Activated naive CD8-positive, alpha-beta T cell treated with anti-CD3 and anti-CD28 coated beads, Interleukin-2, amount 50 U/mL, for 24 hours (primary cell): ENCODE data around the gene GCNT2.
"Not testable (repeated sequence)": the region's sequence is repeated elsewhere in the genome, so short reads cannot be mapped to it uniquely, and the experiment has no call there.

ENCODE experiments used
- ATAC-seq: fragments of 150-1000 bp; cut with Tn5 transposase; one replicate; pipeline ENCODE4 v1.10.0; 2021
- DNase-seq: peaks from one replicate; pipeline ENCODE4 v3.0.0; 2021
- H3K27ac Mint-ChIP-seq: one replicate; pipeline ENCODE4 v1.8.0; 2021; ENCODE audit warnings: mild to moderate bottlenecking, mixed read lengths
- H3K27me3 Mint-ChIP-seq: one replicate; pipeline ENCODE4 v1.8.0; 2021; ENCODE audit warnings: mixed read lengths
- H3K36me3 Mint-ChIP-seq: one replicate; pipeline ENCODE4 v1.8.0; 2021; ENCODE audit warnings: low read depth, mixed read lengths
- H3K4me1 Mint-ChIP-seq: one replicate; pipeline ENCODE4 v1.8.0; 2021; ENCODE audit warnings: mixed read lengths
- H3K4me3 Mint-ChIP-seq: one replicate; pipeline ENCODE4 v1.8.0; 2021; ENCODE audit warnings: mild to moderate bottlenecking, moderate library complexity, mixed read lengths
- H3K9me3 Mint-ChIP-seq: one replicate; pipeline ENCODE4 v1.8.0; 2021; ENCODE audit warnings: mixed read lengths

GCNT2 gene

DNA sequence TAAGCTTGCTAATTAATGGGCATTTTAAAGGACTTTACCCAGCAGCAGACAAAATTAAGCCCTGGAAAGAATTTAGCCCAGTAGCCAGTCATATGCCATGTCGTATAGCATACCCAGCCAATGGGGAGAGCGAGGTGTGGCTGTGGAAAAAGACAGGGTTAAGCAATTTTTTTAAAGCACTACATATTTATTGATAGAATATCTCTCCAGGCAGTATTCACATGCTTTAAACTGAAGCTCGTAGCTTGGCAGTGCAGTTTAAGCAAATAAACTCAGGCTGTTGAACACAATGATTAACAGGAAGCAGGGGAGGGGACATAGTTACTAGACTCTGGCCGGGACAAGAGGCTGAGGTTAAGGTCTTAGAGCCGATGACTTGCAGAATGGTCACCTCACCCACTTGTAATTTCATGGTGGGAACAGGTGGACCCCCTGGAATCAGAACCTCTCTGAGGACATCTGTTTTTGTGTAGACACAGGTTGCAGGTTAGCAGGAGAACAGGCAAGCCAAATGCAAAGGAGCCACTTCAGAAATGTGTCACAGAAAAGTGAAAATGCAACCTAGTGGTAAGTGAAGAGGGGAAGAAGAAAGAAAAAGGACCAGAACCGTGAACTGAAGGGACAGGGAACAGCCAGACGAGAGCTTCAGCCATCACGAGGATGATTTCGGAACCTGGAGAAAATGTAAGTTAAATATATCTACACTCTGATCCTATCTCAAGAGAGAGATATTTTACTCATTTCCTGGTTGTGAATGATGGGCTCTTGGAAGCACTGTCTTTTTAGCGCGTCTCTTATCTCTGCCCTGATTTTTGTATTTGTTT is 7.2 kb downstream of the GCNT2 start:
- ATAC-seq = peak; percentile 74
- Mint-ChIP-seq H3K9me3 (no peaks in the 10 kb centered on the region), H3K27ac (peak overlapping the region; percentile 80), H3K4me1 (peaks cover 67% of the 10 kb centered on the region), H3K27me3 (peaks cover 6% of the 10 kb centered on the region), H3K4me3 (peak overlapping the region; percentile 83), H3K36me3 (no peaks in the 10 kb centered on the region)
- no peak for DNase-seq

DNA sequence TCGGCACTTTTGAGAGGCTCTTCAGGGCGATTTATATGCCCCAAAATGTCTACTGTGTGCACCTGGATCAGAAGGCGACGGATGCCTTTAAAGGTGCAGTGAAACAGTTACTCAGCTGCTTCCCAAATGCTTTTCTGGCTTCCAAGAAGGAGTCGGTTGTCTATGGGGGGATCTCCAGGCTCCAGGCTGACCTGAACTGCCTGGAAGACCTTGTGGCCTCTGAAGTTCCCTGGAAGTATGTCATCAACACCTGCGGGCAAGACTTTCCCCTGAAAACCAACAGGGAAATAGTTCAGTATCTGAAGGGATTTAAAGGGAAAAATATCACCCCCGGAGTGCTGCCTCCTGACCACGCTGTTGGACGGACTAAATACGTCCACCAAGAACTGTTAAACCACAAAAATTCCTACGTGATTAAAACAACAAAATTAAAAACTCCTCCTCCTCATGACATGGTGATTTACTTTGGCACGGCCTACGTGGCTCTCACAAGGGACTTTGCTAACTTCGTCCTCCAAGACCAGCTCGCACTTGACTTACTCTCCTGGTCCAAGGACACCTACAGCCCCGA is 8.2 kb downstream of the GCNT2 start:
- Mint-ChIP-seq H3K9me3 (no peaks in the 10 kb centered on the region), H3K36me3 (no peaks in the 10 kb centered on the region), H3K4me1 (peaks cover 74% of the 10 kb centered on the region), H3K27ac (peak overlapping the region; percentile 80), H3K4me3 (peak overlapping the region; percentile 83), H3K27me3 (peaks cover 4% of the 10 kb centered on the region)
- no peak for ATAC-seq
- DNase-seq = no peak

DNA sequence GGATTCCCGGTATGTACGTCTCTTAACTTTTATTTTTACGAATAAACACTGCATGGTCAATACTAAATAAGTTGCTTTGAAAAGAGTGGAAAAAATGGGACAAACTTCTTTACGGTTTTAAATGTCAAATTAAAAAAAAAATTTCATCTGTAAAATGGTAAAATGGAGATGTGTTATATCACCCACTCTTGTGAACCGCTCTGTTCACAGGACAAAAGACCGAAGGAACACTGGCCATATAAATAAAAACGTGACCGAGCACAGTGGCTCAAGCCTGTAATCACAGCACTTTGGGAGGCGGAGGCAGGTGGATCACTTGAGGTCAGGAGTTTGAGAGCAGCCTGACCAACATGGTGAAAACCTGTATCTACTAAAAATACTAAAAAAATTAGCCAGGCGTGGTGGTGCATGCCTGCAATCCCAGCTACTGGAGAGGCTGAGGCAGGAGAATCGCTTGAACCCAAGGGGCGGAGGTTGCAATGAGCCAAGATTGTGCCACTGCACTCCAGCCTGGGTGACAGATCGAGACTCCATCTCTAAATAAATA is 8.8 kb downstream of the GCNT2 start:
- peak overlapping the region; percentile 80 for H3K27ac Mint-ChIP-seq
- not testable (repeated sequence) for H3K27me3 Mint-ChIP-seq, DNase-seq, ATAC-seq, H3K36me3 Mint-ChIP-seq, H3K9me3 Mint-ChIP-seq
- H3K4me3 Mint-ChIP-seq = peak overlapping the region; percentile 83
- peaks cover 72% of the 10 kb centered on the region for H3K4me1 Mint-ChIP-seq

DNA sequence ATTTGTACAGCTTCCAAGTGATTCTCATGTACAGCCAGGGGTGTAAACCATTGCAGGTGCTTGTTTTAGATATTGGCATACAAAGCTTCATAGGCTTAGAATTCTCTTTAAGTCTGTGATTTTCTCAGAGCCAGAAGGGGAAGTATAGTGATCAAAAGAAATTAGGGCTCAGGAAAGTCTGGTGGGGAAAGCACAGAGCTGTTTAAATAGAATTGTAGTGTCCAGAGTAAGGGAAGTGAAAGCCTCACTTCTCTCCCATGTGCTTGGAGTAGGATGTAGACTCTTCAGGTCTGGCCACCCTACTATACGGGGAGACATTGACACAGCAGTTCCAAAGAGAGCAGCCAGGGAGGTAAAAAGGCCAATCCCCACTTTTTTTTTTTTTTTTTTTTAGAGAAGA is 10.4 kb downstream of the GCNT2 start:
- no peak for ATAC-seq

DNA sequence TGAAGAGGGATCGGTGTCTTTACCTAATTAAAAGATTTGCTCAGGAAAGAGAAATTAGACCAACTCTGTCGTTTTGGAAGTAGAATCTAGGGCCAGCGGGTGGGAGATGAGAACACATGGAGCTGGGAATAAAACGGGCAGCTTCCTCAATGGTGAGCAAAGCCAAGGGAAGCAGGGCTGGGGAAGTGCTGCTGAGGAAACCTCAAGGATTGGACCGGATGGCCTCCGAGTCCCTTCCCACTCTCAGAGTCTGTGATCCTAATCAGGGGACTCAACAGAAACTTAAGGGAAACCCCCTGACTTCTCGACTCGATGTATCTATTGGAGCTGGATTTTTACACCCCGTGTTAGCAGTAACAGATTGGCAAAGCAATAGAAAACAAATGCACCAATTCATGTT is 10.8 kb downstream of the GCNT2 start:
- peak overlapping the region; percentile 69 for H3K27ac Mint-ChIP-seq
- H3K36me3 Mint-ChIP-seq = no peaks in the 10 kb centered on the region
- peak overlapping the region; percentile 67 for H3K4me3 Mint-ChIP-seq
- H3K9me3 Mint-ChIP-seq = no peaks in the 10 kb centered on the region
- H3K27me3 Mint-ChIP-seq = no peaks in the 10 kb centered on the region
- no peak for DNase-seq
- H3K4me1 Mint-ChIP-seq = peaks cover 67% of the 10 kb centered on the region
- no peak for ATAC-seq

More for the DNA sequence above, 10.4 kb downstream of the GCNT2 start:
- H3K4me1 Mint-ChIP-seq = peaks cover 68% of the 10 kb centered on the region
- no peak for DNase-seq
- H3K27ac Mint-ChIP-seq = peak overlapping the region; percentile 33
- H3K4me3 Mint-ChIP-seq = peak overlapping the region; percentile 67
- H3K36me3 Mint-ChIP-seq = no peaks in the 10 kb centered on the region
- no peaks in the 10 kb centered on the region for H3K9me3 Mint-ChIP-seq
- H3K27me3 Mint-ChIP-seq = no peaks in the 10 kb centered on the region

DNA sequence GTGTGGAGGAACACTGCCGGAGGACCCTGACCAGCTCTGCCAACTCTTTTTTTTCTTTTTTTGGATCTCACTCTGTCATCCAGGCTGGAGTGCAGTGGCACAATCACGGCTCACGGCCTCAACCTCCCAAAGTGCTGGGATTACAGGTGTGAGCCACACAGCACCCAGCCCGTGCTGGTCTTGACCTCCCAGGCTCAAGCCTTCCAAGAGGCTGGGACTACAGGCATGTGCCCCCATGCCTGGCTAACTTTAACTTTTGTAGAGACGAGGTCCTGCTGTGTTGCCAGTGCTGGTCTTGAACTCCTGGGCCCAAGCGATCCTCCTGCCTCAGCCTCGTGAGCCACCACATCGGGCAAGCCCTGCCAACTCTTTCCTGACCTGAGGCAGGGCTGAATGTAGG is 11.2 kb downstream of the GCNT2 start:
- ATAC-seq (no peak), DNase-seq (no peak)
- Mint-ChIP-seq H3K36me3 (no peaks in the 10 kb centered on the region), H3K4me1 (peaks cover 69% of the 10 kb centered on the region), H3K27me3 (no peaks in the 10 kb centered on the region), H3K9me3 (no peaks in the 10 kb centered on the region), H3K4me3 (peak overlapping the region; percentile 67), H3K27ac (peak overlapping the region; percentile 69)

DNA sequence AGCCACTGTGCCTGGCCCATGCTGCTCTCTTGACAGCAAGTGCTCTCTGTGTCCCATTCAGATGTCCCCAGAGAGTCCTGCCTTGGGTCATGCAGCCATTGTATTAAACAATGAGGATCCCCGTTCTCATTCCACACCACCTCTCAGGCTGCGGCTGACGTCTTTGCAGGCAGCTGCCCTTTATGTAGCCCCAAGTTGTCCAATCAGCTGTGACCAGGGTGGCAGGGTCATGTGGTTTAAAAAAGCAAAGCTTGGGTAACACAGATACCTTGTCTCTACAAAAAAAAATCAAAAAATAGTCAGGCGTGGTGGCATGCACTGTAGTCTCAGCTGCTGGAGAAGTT is 13.2 kb downstream of the GCNT2 start:
- ATAC-seq (no peak), DNase-seq (no peak)
- no peaks in the 10 kb centered on the region for H3K36me3 Mint-ChIP-seq
- no peak overlapping the region for H3K27ac Mint-ChIP-seq
- H3K27me3 Mint-ChIP-seq = no peaks in the 10 kb centered on the region
- H3K9me3 Mint-ChIP-seq = no peaks in the 10 kb centered on the region
- no peak overlapping the region for H3K4me3 Mint-ChIP-seq
- H3K4me1 Mint-ChIP-seq = peaks cover 52% of the 10 kb centered on the region

DNA sequence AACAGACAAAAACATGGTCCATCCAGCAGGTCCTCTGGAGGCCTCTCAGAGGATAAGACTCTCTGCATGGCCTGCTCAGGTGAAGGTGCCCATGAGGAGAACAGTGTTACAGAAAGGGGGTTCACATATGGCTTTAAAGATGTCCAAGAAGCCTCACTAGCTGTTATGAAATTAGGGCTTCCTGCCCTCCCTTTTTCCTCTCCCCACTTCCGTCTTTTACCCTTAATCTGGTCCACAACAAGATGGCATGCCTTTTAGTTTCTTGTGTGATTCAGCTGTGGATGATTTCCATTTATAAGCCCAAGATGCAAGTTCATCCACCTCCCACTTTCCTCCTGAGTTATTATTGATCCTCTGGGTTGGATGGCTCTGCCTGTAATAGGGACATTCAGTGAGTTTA is 14.0 kb downstream of the GCNT2 start:
- Mint-ChIP-seq H3K4me3 (no peak overlapping the region), H3K9me3 (no peaks in the 10 kb centered on the region), H3K4me1 (peaks cover 47% of the 10 kb centered on the region), H3K27me3 (no peaks in the 10 kb centered on the region), H3K36me3 (no peaks in the 10 kb centered on the region), H3K27ac (no peak overlapping the region)
- ATAC-seq (no peak), DNase-seq (no peak)

DNA sequence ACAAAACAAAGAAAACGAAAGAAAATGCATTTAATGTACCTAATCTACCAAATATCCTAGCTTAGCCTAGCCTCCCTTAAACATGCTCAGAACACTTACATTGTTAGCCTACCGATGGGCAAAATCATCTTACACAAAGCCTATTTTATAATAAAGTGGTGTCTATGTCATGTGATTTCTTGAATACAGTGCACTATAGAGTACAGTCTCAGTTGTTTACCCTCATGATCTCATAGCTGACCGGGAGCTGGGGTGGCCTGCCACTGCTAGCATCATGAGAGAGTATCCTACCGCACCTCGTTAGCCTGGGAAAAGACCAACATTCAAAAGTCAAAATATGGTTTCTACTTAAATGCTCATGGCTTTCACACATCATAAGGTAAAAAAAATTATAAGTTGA is 16.6 kb downstream of the GCNT2 start:
- Mint-ChIP-seq H3K27me3 (no peaks in the 10 kb centered on the region), H3K27ac (no peak overlapping the region), H3K4me1 (peaks cover 32% of the 10 kb centered on the region), H3K4me3 (no peak overlapping the region), H3K36me3 (no peaks in the 10 kb centered on the region), H3K9me3 (peaks cover 4% of the 10 kb centered on the region)
- DNase-seq (no peak), ATAC-seq (no peak)

DNA sequence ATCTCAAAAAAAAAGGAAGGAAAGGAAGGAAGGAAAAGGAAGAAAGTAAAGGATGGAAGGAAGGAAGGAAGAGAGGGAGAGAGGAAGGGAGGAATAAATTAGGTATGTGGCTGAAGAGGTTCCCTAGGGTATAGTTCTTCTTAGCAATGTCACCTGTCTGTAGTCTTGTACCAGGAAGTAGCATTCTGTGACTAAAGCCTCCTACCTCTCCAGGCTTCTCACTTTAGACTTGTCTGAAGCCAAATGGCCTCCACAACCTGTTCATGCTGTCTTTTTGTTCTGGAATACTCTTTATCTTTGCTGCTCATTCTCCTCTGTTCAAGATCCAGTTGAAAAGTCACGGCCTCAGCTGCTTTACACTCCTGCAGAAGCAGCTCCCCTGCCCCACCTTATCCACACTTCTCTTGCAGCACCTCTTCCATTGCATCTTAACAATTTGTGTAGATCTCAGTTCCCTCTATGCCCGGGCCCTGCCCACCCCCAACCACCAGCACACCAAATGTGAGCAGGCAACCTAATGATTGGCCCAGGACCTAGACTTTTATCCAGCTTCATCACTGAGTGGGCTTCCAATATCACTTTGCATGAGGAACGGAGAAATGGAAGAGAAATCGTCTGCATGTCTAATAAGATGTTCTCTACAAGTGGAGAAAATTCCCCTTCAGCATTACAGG is 19.1 kb downstream of the GCNT2 start:
- no peak for ATAC-seq

DNA sequence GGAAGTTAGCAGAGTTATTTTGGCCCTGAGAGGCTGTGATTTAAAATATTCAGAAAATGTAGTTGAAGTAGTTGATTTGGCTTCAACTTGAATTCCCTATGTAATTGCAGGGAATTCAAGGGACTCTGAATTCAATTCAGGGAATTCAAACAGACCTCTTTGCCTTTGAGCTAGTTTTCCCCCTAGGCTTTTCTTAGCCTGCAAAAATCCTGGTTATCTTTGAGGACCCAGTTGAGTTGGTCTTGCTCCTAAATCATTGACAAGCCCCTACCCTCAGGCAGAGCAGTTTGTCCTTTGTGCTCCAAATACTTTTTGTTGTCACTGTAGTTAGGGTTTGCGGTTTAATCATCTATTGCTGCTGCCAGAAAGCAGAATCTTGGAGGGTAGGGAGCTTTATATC is 20.4 kb downstream of the GCNT2 start:
- Mint-ChIP-seq H3K4me3 (no peak overlapping the region), H3K9me3 (peaks cover 4% of the 10 kb centered on the region), H3K4me1 (peaks cover 14% of the 10 kb centered on the region), H3K36me3 (no peaks in the 10 kb centered on the region), H3K27ac (no peak overlapping the region), H3K27me3 (no peaks in the 10 kb centered on the region)
- no peak for DNase-seq
- no peak for ATAC-seq

More for the DNA sequence above, 19.1 kb downstream of the GCNT2 start:
- H3K9me3 Mint-ChIP-seq = peaks cover 4% of the 10 kb centered on the region
- H3K27ac Mint-ChIP-seq = no peak overlapping the region
- no peak for DNase-seq
- no peaks in the 10 kb centered on the region for H3K36me3 Mint-ChIP-seq
- H3K4me3 Mint-ChIP-seq = no peak overlapping the region
- H3K4me1 Mint-ChIP-seq = peaks cover 15% of the 10 kb centered on the region
- H3K27me3 Mint-ChIP-seq = no peaks in the 10 kb centered on the region

DNA sequence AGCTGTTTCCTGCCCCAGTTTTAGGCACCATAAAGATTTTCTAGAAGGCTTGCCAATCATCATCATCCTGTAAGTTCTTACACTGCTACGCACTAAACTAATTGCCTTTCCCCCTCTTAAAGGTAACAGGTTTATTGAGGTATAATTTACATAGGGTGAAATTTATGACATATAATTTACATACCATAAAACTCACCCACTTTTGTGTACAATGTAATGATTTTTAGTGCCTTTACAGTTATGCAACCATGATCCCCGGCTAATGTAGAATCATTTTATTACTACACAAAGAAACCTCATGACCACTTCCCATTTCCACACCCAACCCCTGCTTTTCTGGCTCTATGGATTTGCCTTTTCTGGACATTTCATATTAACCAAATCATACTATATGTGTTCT is 21.1 kb downstream of the GCNT2 start:
- ATAC-seq = no peak
- Mint-ChIP-seq H3K27ac (no peak overlapping the region), H3K9me3 (peaks cover 4% of the 10 kb centered on the region), H3K4me3 (no peak overlapping the region), H3K27me3 (no peaks in the 10 kb centered on the region), H3K36me3 (no peaks in the 10 kb centered on the region), H3K4me1 (peaks cover 13% of the 10 kb centered on the region)
- DNase-seq = no peak

DNA sequence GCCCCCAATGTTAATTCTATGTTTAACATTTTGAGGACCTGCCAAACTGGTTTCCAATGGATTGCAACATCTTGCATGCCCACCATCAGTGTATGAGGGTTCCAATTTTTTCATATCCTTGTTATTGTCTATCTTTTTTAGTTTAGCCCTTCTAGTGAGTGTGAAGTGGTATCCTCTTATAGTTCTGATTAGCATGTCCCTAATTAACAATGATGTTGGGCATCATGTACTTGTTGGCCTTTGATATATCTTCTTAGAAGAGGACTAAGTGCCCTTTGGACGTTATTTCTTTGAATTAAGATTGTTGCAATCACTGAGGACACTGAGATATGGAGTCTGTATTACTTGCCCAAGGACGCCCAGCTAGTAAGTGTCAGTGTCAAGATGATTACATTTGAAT is 22.3 kb downstream of the GCNT2 start:
- H3K27me3 Mint-ChIP-seq = no peaks in the 10 kb centered on the region
- no peak for ATAC-seq
- no peak overlapping the region for H3K27ac Mint-ChIP-seq
- peaks cover 4% of the 10 kb centered on the region for H3K9me3 Mint-ChIP-seq
- DNase-seq = no peak
- H3K4me3 Mint-ChIP-seq = no peak overlapping the region
- peaks cover 13% of the 10 kb centered on the region for H3K4me1 Mint-ChIP-seq
- no peaks in the 10 kb centered on the region for H3K36me3 Mint-ChIP-seq

DNA sequence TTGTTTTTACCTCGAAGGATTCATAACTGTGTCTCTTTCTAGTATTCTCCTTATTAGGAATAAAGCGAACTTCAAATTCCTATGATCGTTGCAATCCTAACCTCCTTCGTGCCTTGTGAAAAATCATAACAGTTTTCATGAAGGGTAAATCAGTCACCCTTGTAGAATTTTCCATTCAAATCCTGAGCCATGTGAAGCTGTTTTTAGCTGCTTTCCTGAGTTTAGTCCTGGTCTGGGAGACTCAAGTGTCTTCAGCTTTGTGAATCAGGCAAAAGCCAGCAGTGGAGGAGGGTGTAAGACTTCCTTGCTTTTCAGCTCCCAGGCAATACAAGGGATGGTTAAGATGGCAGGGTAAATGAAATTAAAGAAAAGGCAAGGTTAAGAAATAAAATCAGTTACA is 24.3 kb downstream of the GCNT2 start:
- Mint-ChIP-seq H3K9me3 (peaks cover 4% of the 10 kb centered on the region), H3K27me3 (no peaks in the 10 kb centered on the region), H3K4me3 (no peak overlapping the region), H3K4me1 (peaks cover 8% of the 10 kb centered on the region), H3K27ac (no peak overlapping the region), H3K36me3 (no peaks in the 10 kb centered on the region)
- DNase-seq (no peak), ATAC-seq (no peak)

DNA sequence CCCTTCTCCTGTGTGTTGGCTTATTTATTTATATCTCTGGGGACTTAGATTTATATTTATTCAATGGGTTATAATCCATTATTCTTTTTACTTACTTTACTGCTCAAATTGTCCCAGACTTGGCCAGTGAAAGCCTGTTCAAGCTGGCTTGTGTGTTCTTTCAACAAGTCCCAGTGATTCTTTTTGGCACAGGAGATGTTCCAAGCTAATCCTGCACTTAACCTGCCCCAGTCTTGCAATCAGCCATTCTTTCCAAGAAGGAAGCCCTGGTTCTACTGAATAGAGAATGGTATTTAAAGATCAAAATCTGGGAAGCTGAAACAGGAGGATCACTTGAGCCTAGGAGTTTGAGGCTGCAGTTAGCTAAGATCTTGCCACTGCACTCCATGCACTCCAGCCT is 26.7 kb downstream of the GCNT2 start:
- Mint-ChIP-seq H3K4me3 (no peak overlapping the region), H3K4me1 (peaks cover 6% of the 10 kb centered on the region), H3K27ac (no peak overlapping the region), H3K36me3 (no peaks in the 10 kb centered on the region), H3K9me3 (no peaks in the 10 kb centered on the region), H3K27me3 (no peaks in the 10 kb centered on the region)
- ATAC-seq (no peak), DNase-seq (no peak)
